Activated CD4-positive, alpha-beta T cell treated with anti-CD3 and anti-CD28 coated beads, Interleukin-2, amount 50 U/mL, for 1 hour (primary cell): ENCODE measurements around the gene TNRC18.
"Not testable (repeated sequence)": the region's sequence is repeated elsewhere in the genome, so short reads cannot be mapped to it uniquely, and the experiment has no call there.

ENCODE experiments used
- DNase-seq: peaks from one replicate; pipeline ENCODE4 v3.0.0-alpha.2; 2020

The TNRC18 gene

DNA sequence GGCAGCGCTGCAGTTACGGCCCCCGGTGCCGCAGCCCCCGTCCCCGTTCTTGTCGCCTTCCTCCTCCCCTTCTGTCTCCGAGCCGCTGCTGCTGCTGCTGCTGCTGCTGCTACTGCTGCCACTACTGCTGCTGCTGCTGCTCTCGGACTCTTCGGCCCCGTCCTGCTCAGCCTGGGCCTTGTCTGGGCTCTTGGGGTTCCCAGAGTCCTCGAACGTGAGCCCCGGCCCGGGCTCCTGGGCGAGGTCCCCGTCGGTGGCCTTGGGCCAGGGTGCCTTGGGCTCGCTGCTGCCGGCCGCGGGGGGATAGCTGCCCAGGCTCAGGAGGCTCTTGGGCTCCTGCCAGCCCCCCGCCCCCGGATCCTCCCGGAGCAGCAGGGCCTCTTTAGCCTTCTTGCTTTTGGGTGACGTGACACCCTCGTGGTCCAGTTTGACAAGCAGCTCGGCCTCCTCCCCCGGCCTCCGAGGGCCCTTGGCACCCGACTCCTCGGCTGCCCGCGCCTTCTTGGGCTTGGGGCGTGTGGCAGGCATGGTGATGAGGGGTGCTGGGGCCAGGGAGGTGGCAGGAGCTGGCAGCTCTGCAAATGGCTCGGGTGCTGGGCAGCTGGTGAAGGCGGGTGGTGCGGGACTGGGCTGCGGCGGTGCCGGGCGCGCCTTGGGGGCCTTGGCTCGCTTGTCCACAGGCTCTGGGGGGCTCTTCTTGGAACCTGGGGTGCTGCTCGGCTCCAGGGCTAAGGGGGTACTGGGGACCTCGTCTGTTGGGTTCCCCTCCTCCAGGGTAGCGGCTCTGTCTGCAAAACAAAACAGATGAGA is 110.4 kb downstream of the TNRC18 start:
- not testable (repeated sequence) for DNase-seq

DNA sequence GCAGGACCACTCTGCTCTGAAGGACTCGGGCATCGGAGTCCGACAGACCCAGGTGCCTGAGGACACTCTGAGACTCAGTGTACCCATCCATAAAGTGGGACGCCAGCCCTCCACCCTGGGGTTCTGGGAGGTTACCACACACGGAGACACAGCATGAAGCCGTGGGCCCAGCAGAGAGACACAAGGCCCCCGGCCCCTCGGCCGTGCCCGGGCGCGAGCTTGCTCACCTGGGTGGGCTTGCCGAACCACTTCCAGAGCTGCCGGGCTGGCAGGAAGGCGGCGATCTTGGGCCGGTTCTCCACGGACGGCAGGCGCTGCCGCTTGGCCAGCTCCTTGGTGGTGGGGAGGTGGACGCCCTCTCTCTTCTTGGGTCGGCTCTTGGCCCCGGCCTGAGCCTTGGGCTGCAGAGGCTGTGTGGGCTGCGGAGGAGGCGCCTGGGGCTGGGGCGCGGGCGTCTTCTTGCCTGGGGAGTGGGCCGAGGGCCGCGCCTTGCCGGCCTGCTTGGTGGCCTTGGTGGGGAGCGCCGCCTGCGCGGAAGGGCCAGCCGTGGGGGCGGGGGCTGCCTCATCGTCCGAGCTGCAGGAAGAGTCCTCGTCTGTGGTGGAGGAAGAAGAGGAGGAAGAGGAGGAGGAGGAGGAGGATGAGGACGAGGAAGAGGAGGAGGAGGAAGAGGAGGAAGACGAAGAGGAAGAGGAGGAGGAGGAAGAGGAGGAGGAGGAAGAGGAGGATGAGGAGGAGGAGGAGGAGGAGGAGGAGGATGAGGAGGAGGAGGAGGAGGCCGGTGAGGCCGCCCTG is 111.2 kb downstream of the TNRC18 start:
- DNase-seq = not testable (repeated sequence)

DNA sequence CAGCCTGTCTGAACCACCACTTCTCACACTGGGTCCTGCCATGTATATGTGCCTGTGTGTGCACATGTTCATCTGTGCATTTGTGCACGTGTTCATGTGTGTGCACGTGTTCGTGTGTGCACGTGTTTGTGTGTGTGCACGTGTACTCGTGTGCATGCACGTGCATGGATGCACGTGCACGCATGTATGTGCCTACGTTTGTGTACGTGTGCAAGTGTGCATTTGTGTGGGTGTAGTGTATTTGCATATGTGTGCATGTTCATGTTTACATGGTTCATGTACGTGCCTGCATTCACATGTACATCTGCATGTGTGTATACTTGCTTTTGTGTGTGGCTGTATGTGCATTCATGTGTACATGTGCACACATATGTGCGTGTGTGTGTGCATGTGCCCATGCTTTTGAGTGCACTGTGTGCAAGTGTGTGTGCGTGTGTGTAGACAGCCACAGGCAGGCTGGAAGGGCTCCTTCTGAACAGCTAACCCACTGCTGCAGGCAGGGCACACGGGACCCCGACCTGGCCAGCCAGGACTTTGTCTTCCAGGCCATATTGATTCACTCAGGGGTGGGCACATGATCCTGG is 112.7 kb downstream of the TNRC18 start:
- no peak for DNase-seq

DNA sequence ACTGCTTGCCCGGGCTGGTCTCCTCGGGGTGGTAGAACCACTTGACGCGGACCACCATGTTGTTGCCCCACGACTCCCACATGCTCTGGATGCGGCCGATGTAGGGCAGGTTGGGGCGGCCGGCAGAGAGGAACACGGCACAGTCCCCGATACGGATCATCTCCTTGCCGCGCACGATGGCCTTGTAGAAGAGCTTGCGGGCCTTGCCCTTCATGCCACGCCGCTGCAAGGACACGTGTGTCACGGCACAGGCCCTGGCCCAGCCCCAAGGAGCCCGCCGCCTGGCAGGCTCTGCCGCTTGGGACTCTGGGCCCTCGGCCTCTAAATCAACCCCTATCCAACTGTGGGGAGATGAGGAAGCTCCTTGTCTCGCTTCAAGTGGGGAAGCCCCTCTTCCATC is 114.5 kb downstream of the TNRC18 start:
- no peak for DNase-seq

DNA sequence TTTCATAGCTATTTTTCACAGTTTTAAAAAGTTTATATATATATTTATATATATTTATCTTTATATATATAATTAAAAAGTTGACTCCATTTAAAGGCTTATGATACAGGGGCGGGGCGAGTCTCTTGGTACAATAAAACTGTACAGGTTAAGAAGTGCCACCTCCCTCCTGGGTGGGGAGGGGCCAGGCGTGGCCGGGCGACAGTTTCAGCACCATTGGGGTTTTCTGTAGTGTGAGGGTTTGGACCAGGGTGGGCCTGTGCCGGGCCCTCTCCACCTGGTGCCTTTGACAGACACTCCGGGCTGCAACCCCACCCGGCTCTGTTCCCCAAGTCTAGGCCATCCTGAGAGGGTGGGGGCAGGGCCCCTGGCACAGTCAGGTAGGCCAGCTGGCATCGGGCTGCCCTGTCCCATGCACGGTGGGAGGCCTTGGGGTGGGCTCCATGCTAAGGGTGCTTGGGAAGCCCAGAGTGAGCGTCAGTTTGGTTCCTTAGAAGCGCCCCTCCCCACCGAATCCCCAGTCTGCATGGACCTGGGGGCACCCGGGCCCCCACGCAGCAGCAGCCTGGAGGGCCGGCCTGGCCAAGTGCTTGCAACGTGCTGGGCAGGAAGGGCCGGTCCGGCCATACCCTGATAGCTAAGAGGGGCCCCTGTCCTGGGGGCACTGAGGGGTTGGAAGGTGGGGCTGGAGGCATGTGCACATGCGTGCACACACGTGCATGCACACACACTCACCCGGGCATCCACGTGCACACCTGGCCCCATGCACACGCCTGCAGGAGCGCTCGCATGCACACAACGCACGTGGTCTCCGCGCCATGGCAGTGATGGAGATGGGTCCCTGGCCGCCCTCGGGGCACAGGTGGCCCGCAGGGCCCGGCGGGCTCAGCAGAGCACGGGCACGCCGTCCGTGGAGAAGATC is 116.2 kb downstream of the TNRC18 start:
- DNase-seq = not testable (repeated sequence)

DNA sequence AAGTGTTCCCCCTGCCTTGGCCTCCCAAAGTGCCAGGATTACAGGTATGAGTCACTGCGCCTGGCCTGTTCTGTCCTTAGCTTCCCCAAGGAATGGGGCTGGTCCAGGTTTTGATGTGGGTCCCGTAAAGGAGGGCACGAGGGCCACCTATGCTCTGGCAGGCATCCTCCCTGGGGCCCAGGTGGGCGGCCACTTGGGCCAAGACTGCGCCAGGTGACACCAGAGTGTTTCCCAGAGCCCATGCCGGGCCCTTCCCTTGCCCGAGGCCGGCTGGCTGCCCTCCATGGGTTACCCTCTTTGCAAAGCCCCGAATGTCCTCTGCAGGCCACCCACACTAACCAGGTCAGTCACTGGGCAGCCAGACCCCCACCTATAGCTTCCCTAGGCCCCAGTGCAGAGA is 118.6 kb downstream of the TNRC18 start:
- not testable (repeated sequence) for DNase-seq

DNA sequence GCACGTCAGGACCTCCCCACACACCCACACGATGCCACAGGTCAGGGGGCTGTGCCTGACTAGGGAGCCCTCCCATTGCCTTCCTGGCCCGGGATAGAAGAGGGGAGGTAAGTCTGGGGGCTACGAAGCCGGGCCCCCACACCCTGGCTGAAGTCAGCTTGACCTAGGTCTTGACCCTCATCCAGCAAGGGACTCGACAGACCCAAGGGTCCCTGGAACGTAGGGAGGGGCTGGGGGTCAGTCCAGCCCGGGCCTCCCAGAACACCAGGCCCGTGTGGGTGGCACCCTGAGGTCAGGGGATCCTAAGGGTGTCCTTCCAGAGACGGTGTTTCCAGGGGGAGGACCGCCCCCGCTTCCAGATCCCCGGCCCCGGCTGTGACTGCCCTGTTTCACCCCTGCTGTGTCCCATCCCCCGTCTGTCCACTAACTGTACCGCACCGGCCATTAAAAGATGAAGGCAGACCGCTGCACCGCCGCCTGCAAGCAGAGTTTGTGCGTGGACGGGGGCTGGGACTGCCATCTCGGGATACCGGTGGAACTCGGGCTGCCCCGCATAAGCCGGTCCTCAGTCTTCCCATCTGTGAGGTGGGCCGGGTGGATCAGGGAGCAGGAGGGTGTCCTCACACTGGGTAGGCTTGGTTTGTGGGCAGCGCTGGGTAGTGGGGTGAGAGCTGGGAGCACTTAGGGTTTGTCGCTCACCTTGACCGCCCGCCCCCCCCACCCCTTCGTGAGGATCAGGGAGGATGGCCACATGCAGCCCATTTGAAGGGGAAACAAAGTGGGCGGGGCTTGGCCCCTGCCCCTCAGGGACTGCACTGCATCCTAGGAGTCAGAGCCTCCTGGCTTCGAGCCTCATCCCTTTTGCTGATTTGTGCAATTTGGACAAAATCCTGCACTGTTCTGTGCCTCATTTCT is 119.8 kb downstream of the TNRC18 start:
- no peak for DNase-seq

DNA sequence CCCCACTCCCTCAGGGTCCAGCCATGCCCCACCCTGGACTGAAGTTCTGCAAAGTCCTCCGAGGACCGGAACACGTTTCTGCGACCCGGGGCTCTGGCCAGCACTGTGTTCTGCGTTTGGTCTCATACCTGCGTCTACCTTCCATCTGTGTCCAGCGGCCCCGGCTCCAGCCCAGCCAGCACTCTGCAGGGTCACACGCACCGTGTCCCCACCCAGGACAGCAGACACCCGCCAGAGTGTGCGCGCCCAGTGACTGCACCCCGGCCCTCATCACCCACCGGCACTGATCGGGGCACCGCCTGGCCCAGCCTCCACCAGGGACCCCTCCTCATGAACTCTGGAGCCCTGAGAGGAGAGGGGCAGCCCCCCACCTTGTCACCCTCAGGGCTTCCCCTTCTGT is 120.6 kb downstream of the TNRC18 start:
- DNase-seq = no peak

DNA sequence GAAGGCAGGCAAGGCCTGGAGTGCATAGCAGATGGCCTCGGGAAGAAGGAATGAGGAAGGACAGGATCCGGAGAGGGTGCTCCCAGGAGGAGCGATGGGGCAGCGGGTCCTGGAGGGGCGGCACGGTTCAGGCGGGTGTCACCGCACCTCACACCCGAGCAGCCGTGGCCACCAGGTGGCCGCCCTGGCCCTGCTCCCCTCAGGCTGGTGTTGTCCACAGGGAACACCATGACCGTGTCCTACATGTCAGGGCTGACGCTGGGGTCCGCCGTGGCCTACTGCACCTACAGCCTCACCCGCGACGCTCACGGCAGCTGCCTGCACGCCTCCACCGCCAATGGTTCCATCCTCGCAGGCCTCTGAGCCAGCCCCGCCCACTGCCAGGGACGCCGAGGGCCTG is 121.1 kb downstream of the TNRC18 start:
- DNase-seq = no peak

DNA sequence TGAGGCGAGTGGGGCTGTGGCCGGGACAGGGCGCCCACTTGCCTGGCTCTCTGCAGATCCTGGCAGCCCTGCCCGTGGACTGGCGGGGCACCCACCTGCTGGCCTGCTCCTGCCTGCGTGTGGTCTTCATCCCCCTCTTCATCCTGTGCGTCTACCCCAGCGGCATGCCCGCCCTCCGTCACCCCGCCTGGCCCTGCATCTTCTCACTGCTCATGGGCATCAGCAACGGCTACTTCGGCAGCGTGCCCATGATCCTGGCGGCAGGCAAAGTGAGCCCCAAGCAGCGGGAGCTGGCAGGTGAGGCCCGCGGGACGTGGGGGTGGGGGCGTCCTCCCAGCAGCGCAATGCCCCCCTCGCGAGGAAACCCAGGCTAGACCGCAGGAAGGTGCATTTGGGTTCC is 123.3 kb downstream of the TNRC18 start:
- DNase-seq = no peak

DNA sequence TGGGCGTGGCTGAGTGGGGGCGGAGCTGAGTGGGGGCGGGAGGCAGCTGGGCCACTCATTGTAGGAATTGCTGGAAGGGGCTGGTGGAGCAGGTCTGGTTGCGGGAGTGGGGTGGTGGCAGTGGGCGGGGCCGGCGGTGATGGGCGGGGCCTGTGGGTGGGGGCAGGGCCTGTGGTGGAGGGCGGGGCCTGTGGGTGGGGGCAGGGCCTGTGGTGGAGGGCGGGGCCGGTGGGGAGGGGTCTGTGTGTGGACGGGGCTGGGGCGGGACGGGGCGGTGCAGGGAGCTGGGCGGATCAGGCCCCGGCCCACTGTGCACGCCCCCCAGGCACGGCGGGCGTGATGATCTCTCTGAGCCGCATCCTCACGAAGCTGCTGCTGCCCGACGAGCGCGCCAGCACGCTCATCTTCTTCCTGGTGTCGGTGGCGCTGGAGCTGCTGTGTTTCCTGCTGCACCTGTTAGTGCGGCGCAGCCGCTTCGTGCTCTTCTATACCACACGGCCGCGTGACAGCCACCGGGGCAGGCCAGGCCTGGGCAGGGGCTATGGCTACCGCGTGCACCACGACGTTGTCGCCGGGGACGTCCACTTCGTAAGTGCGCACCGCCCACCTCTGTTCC is 126.9 kb downstream of the TNRC18 start:
- peak; percentile 67 for DNase-seq

DNA sequence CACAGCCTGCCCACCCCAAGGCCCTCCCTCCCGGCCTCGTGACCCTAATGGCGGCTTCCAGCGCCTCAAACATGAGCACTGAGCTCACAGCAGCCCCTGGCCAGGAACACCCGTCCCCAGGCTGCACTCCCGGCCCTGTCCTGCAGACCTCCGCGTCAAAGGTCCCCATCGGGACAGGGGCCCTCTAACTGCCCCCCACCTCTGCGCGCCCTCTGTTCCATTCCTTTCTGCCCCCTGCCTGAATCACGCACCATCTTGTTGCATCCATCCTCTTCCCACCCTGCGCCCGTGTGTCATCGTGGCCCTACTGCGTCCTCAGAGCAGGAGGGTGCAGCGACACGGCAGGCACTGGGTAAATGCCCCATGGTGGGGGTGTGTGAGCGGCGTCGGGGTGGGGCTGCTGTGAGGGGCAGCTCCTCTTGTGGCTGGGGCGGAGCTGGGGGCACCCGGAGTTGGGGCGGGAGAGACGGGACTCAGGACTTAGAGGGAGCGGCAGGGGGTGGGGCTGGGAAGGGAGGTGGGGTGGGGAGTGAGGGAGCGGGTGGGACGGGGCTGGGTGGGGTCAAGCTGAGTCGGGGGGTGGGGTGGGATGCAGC is 127.5 kb downstream of the TNRC18 start:
- DNase-seq = no peak

DNA sequence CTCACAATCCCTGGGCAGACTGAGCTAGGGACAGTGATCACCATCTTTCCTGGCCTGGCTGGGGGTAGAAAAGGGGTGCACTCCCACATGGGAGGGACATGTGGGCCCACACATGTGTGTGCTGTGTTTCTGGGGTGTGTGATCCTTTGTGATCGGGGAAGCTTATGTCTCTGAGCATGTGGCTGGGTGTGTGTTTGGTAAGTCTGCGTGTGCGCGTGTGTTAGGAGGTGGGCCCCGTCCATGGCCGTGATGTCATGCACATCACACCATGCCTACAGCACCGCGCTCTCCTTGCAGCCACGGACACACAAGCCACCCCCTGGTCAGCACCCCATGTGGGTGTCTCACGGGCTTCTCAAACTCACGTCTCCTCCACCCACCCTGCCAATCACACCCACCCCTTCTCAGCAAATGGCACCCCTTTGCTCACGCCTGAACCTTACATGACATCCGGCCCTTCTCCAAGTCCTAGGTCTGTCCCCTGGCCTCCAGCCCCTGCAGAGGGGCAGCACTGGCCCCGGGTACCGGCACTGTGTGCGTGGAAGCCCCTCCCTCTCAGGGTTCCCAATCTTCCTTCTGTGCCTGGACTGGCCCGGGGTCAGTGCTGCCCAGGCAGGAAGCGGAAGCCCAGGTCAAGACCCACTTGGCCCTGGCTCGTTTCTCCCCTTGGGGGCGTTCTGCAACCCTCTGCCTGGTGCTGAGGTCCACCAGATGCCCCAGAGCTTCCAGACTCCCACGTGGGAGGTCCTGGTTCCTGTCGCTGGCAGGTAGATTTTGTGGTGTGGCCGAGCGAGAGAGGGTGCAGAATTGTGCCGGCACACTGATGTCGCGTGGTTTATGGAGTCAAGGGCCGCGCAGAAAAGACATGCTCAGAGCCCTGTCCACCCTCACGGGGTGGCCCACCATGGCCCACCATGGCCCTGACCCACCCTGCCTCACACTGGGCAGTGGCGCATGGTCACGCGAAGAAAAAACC is 128.3 kb downstream of the TNRC18 start:
- DNase-seq = no peak

DNA sequence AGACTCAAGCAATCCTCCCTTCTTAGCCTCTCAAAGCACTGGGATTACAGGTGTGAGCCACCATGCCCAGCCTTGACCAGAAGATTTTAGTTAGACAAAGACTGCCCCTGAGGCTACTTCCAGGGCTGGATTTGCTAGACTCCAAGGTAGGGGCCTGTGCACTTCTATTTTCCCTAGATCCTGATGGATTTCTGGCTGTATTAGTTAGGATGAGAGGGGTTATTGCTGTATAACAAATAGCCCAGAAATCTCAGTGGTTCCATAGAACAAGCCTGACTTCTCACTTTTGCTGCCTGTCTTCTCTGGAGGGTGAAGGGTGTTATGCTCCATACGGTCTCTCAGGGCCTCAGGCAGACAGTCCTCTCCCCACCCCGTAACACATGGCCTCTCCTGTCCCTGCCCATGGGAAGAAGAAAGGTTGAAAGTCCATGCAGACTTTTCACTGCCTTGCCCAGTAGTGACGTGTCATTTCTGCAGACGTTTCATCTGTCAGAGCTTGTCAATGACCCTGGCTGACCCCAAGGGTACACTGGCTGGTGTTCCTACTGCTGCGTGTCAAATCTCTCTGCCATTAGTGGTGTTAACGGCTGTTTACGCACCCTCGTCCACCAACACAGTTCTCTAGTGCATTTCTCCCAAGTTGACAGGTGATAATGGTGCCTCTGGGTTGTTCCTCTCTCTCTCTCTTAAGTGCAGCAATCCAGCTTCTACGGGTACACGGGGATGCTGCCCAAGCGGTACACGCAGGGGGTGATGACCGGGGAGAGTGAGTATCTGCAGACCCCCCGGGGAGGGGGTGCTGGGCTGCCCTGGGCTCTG is 129.3 kb downstream of the TNRC18 start:
- DNase-seq = no peak

DNA sequence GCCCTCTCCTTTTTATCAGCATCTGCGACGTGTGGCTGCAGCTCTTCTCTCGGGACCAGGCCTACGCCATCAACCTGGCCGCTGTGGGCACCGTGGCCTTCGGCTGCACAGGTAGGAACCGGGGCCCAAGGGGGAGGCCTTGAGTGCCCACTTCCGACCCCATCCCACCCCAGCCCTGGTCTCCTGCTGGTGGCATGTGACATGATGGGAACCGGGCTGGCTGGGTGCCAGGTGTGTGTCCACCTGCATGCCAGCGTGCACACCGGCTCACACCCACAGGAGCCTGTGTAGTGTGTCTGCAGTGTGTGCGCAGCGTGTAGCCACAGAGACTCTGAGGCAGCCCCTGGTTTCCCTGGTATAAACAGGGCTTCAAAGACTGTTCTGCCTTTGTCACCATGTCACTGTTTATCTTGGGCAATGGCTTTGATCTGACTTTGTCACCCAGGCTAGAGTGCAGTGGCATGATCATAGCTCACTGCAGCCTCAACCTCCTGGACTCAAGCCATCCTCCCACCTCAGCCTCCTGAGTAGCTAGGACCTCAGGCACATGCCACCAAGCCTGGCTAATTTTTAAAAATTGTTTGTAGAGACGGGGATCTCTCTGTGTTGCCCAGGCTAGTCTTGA is 131.8 kb downstream of the TNRC18 start:
- not testable (repeated sequence) for DNase-seq

DNA sequence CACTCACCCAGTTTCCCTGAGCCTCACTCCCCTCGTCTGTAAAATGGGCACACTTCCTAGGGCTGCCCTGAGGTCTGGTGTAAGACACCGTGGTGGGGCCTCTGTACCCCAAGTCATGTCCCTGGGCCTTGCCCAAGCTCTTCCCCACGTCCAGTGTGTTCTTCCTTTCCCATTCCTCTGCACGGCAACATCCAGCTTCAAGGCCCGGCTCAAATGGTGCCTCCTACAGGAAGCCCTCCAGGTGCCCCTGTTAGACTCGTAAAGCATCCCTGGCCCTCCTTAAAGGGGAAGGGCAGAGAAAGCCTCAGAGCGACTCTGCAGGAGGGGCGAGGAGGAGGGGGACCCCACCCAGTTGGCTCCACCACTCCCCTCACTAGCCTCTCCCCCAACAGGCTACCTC is 132.3 kb downstream of the TNRC18 start:
- no peak for DNase-seq

DNA sequence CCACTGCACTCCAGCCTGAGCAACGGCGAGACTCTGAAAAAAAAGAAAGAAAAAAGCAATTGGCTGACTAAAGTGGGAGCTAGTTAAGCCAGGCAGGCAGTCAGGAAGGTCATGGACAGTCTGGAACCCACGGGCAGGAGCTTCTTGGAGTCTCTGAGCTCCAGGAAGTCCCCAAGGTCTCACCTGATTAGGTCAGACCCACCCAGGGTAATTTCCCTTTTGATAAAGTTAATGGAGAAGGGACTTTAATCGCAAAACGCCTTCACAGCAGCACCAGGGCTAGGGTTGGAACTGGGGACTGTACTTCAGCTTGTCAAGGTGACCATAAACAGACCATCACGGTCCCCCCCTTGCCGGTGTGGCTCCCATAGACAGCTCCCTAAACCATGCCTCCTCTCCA is 134.3 kb downstream of the TNRC18 start:
- no peak for DNase-seq

DNA sequence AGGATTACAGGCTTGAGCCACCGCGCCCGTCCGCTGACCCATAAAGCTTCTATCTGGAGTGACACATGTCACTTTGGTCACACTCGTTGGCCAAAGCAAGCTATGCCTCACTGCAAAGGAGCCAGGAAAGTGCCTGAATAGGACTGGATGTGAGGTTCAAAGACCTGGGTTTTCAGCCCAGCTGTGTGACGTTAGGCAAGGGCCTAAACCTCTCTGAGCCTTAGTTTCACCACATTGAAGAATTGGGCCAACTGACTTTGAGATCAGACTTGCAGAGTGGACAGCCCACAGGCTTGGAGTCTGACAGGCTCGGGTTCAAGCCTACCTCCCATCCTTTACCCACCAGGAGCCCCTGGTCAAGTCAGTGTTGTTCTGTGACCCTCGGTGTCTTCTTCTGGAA is 135.1 kb downstream of the TNRC18 start:
- not testable (repeated sequence) for DNase-seq
